Renal cortical epithelial cell (primary cell): ENCODE measurements around the gene ITGAX. TPM values are rescaled to one million over a fixed set of nuclear protein-coding genes. Genes with fewer than 3 reads are reported as not detected.

ENCODE experiments used
- total RNA-seq: library from RNA; depleted of rRNA; stranded (reverse); fragments of >200 nt; gene quantifications from 2 replicates; pipeline ENCODE4 v1.2.3, GENCODE V29; 2014

The ITGAX gene
- total RNA-seq, 1 donor from 2014 or later: 0.05 TPM

Other genes starting within 250 kb of the ITGAX start
- gene BCKDK, start 246.8 kb upstream of the ITGAX start, total RNA-seq: 13.9 and 44.5 TPM in 2 replicates
- gene KAT8, start 237.5 kb upstream of the ITGAX start, total RNA-seq: 33.5 and 45.1 TPM in 2 replicates
- gene PRSS8, start 219.4 kb upstream of the ITGAX start, total RNA-seq: 3.8 and 17.7 TPM in 2 replicates
- gene PRSS36, start 205.1 kb upstream of the ITGAX start, total RNA-seq: 0.55 and 2.3 TPM in 2 replicates
- gene FUS, start 175.0 kb upstream of the ITGAX start, total RNA-seq: 39.8 and 72.4 TPM in 2 replicates
- 19.9 and 99.7 TPM in 2 replicates for gene PYCARD, start 152.4 kb upstream of the ITGAX start, total RNA-seq
- gene TRIM72, start 141.1 kb upstream of the ITGAX start, total RNA-seq: not detected in 2 replicates
- not detected in 2 replicates for gene PYDC1, start 138.0 kb upstream of the ITGAX start, total RNA-seq
- gene ITGAM, start 95.2 kb upstream of the ITGAX start, total RNA-seq: 0.30 and 0.35 TPM in 2 replicates
- gene ITGAD, start 38.2 kb downstream of the ITGAX start, total RNA-seq: not detected in 2 replicates
- gene COX6A2, start 73.2 kb downstream of the ITGAX start, total RNA-seq: not detected in 2 replicates
- gene ZNF843, start 87.6 kb downstream of the ITGAX start, total RNA-seq: 0.99 TPM in 1 of 2 replicates, not detected in the other
- gene ARMC5, start 104.3 kb downstream of the ITGAX start, total RNA-seq: 5.4 and 8.7 TPM in 2 replicates
- 26.5 and 31.4 TPM in 2 replicates for gene TGFB1I1, start 117.0 kb downstream of the ITGAX start, total RNA-seq
- 0.52 and 0.60 TPM in 2 replicates for gene SLC5A2, start 127.9 kb downstream of the ITGAX start, total RNA-seq
- 39.8 and 62.3 TPM in 2 replicates for gene RUSF1, start 153.2 kb downstream of the ITGAX start, total RNA-seq
- not detected in 2 replicates for gene AHSP, start 172.7 kb downstream of the ITGAX start, total RNA-seq